ENCODE data around the gene GYG1.

- TF ChIP-seq NR2C2 (CRISPR knock-in tag; IDR thresholded peaks at IDR 0.05) (no peak), CTCF (IDR thresholded peaks at IDR 0.05) (no peak), ZNF532 (CRISPR knock-in tag; IDR thresholded peaks at IDR 0.05; ENCODE audit: borderline replicate concordance) (no peak), NFYB (CRISPR knock-in tag; conservative IDR thresholded peaks at IDR 0.05; ENCODE audit: low read depth) (no peak), RELA (CRISPR knock-in tag; IDR thresholded peaks at IDR 0.05; ENCODE audit: borderline replicate concordance) (no peak), ATF3 (CRISPR knock-in tag; conservative IDR thresholded peaks at IDR 0.05) (no peak), SP1 (CRISPR knock-in tag; conservative IDR thresholded peaks at IDR 0.05) (no peak)
- TF ChIP-seq, protein P1, sequence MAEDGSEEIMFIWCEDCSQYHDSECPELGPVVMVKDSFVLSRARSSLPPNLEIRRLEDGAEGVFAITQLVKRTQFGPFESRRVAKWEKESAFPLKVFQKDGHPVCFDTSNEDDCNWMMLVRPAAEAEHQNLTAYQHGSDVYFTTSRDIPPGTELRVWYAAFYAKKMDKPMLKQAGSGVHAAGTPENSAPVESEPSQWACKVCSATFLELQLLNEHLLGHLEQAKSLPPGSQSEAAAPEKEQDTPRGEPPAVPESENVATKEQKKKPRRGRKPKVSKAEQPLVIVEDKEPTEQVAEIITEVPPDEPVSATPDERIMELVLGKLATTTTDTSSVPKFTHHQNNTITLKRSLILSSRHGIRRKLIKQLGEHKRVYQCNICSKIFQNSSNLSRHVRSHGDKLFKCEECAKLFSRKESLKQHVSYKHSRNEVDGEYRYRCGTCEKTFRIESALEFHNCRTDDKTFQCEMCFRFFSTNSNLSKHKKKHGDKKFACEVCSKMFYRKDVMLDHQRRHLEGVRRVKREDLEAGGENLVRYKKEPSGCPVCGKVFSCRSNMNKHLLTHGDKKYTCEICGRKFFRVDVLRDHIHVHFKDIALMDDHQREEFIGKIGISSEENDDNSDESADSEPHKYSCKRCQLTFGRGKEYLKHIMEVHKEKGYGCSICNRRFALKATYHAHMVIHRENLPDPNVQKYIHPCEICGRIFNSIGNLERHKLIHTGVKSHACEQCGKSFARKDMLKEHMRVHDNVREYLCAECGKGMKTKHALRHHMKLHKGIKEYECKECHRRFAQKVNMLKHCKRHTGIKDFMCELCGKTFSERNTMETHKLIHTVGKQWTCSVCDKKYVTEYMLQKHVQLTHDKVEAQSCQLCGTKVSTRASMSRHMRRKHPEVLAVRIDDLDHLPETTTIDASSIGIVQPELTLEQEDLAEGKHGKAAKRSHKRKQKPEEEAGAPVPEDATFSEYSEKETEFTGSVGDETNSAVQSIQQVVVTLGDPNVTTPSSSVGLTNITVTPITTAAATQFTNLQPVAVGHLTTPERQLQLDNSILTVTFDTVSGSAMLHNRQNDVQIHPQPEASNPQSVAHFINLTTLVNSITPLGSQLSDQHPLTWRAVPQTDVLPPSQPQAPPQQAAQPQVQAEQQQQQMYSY (CRISPR knock-in tag; IDR thresholded peaks at IDR 0.05), result no peak
- TF ChIP-seq, protein P2, sequence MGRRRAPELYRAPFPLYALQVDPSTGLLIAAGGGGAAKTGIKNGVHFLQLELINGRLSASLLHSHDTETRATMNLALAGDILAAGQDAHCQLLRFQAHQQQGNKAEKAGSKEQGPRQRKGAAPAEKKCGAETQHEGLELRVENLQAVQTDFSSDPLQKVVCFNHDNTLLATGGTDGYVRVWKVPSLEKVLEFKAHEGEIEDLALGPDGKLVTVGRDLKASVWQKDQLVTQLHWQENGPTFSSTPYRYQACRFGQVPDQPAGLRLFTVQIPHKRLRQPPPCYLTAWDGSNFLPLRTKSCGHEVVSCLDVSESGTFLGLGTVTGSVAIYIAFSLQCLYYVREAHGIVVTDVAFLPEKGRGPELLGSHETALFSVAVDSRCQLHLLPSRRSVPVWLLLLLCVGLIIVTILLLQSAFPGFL (CRISPR knock-in tag; IDR thresholded peaks at IDR 0.05; ENCODE audit: borderline replicate concordance), result no peak
- TF ChIP-seq, protein P3, sequence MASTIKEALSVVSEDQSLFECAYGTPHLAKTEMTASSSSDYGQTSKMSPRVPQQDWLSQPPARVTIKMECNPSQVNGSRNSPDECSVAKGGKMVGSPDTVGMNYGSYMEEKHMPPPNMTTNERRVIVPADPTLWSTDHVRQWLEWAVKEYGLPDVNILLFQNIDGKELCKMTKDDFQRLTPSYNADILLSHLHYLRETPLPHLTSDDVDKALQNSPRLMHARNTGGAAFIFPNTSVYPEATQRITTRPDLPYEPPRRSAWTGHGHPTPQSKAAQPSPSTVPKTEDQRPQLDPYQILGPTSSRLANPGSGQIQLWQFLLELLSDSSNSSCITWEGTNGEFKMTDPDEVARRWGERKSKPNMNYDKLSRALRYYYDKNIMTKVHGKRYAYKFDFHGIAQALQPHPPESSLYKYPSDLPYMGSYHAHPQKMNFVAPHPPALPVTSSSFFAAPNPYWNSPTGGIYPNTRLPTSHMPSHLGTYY (CRISPR knock-in tag; IDR thresholded peaks at IDR 0.05), result no peak
- TF ChIP-seq, protein P4, sequence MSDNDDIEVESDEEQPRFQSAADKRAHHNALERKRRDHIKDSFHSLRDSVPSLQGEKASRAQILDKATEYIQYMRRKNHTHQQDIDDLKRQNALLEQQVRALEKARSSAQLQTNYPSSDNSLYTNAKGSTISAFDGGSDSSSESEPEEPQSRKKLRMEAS (CRISPR knock-in tag; IDR thresholded peaks at IDR 0.05), result no peak
These were observed 16.1 kb upstream of the GYG1 start for GRCh38 chr3:148975248-148975647.
